GM12878 (cell line): Measurements from ENCODE around the gene OTOA. TPM values are rescaled to one million over a fixed set of nuclear protein-coding genes. Genes with fewer than 3 reads are reported as not detected.
A peak's percentile ranks its signal among the peaks of the same experiment; 100 is the strongest.

ENCODE experiments used
- ATAC-seq: fragments of 200-7000 bp; cut with Tn5 transposase; 3 replicates; pipeline ENCODE4 v1.9.1; 2020; ENCODE audit warnings: mild to moderate bottlenecking, moderate library complexity
- BruUV-seq: library from RNA; stranded (reverse); fragments of 400-500 nt; replicated peaks from 2 replicates; lab custom pipeline; 2021; lab: Mats Ljungman, UMichigan
- CTCF ChIA-PET: fragments of 300-600 bp; sonication (Branson Sonifier 250); formaldehyde crosslinking; extraction: SDS; loops from one replicate; lab custom pipeline; 2021; ENCODE audit warnings: inconsistent platforms; lab: Yijun Ruan, JAX
- POLR2A ChIA-PET: fragments of 350-600 bp; formaldehyde crosslinking; extraction: SDS; loops from one replicate; lab custom pipeline; 2021; ENCODE audit warnings: inconsistent platforms; lab: Charles Lee
- RAD21 ChIA-PET: fragments of 300-600 bp; sonication (Branson Sonifier 250); formaldehyde crosslinking; loops from one replicate; lab custom pipeline; 2023; ENCODE audit warnings: antibody characterized with exemption; ENCODE audit not compliant: unreplicated experiment; lab: Charles Lee
- SMC1A ChIA-PET: fragments of 300-600 bp; sonication (Branson Sonifier 250); formaldehyde crosslinking; loops from one replicate; lab custom pipeline; 2023; ENCODE audit not compliant: unreplicated experiment, uncharacterized antibody; lab: Charles Lee
- DNase-seq: peaks from one replicate; pipeline ENCODE4 v3.0.0-alpha.2; 2011; ENCODE audit warnings: low read depth, low spot score
- FAIRE-seq: peaks from 3 replicates; lab custom pipeline; 2011; peaks lifted over from hg19 to GRCh38; lab: Jason Lieb, UNC
- H2AFZ ChIP-seq: 2 replicates; pipeline ENCODE4 v1.6.0; 2011; ENCODE audit warnings: low read depth, low read length, control low read depth; ENCODE audit not compliant: control insufficient read depth
- H3K27ac ChIP-seq: 2 replicates; pipeline ENCODE4 v1.5.1; 2011; ENCODE audit warnings: control low read depth; ENCODE audit not compliant: control insufficient read depth, insufficient read depth
- H3K27me3 ChIP-seq, 2 experiments: replicated peaks in 1 of 2; 2 replicates each; pipeline versions ENCODE4 v1.6.0 to v1.6.1; 2011; ENCODE audit warnings: low read length in 1 of 2; ENCODE audit not compliant: control insufficient read depth in 2 of 2, insufficient read depth in 2 of 2
- H3K36me3 ChIP-seq, 2 experiments: 2 replicates each; pipeline ENCODE4 v1.5.1; 2011; ENCODE audit warnings: low read length in 1 of 2; ENCODE audit not compliant: control insufficient read depth in 2 of 2, insufficient read depth in 2 of 2
- H3K4me1 ChIP-seq: 2 replicates; pipeline ENCODE4 v1.6.1; 2011; ENCODE audit warnings: mild to moderate bottlenecking, low read length, moderate library complexity, mixed read lengths; ENCODE audit not compliant: control insufficient read depth, insufficient read depth
- H3K4me2 ChIP-seq: 2 replicates; pipeline ENCODE4 v1.6.0; 2011; ENCODE audit warnings: control low read depth; ENCODE audit not compliant: control insufficient read depth, insufficient read depth
- H3K4me3 ChIP-seq: fragments of 200-600 bp; sonication (generic); 2 replicates; pipeline ENCODE4 v1.5.1; 2016
- H3K79me2 ChIP-seq: 2 replicates; pipeline ENCODE4 v1.6.0; 2011; ENCODE audit warnings: low read length; ENCODE audit not compliant: control insufficient read depth, insufficient read depth
- H3K9ac ChIP-seq: 2 replicates; pipeline ENCODE4 v1.8.0; 2011; ENCODE audit warnings: low read length, control low read depth, mixed read lengths; ENCODE audit not compliant: control insufficient read depth, insufficient read depth
- H3K9me3 ChIP-seq: replicated peaks from 3 replicates; pipeline ENCODE4 v1.5.1; 2011; ENCODE audit warnings: mild to moderate bottlenecking, low read length; ENCODE audit not compliant: control insufficient read depth, insufficient read depth
- H4K20me1 ChIP-seq: 2 replicates; pipeline ENCODE4 v1.6.0; 2011; ENCODE audit not compliant: control insufficient read depth, insufficient read depth
- BHLHE40 ChIP-seq, 2 experiments: fragments of 450-650 bp in 1 of 2; IDR thresholded peaks; 2 replicates each; pipeline ENCODE4 v1.6.1; 2011 to 2017; ENCODE audit warnings: low read depth in 2 of 2, borderline replicate concordance in 1 of 2, improper control_type of control experiment in 1 of 2, low read length in 1 of 2, mild to moderate bottlenecking in 1 of 2
- EGR1 ChIP-seq, 2 experiments: IDR thresholded peaks; 1 replicate in 1 of 2; 2 replicates in 1 of 2; pipeline ENCODE4 v1.6.1; 2011 to 2012; ENCODE audit warnings: low read depth in 2 of 2, low read length in 2 of 2, borderline replicate concordance in 1 of 2, mild to moderate bottlenecking in 1 of 2, moderate library complexity in 1 of 2
- IKZF1 ChIP-seq: fragments of 450-650 bp; conservative IDR thresholded peaks from 2 replicates; pipeline ENCODE4 v1.6.1; 2017; ENCODE audit warnings: antibody characterized with exemption, mild to moderate bottlenecking
- IKZF2 ChIP-seq, 2 experiments: fragments of 450-650 bp; IDR thresholded peaks; 2 replicates each; pipeline ENCODE4 v1.6.1; 2017; ENCODE audit warnings: mild to moderate bottlenecking in 2 of 2, moderate library complexity in 2 of 2
- MTA2 ChIP-seq: fragments of 450-650 bp; IDR thresholded peaks from 2 replicates; pipeline ENCODE4 v1.6.1; 2016; ENCODE audit warnings: low read depth, mild to moderate bottlenecking, moderate library complexity
- NBN ChIP-seq: fragments of 450-650 bp; IDR thresholded peaks from 2 replicates; pipeline ENCODE4 v1.6.1; 2016
- NFYA ChIP-seq: IDR thresholded peaks from 2 replicates; pipeline ENCODE4 v1.6.1; 2011; ENCODE audit warnings: low read depth, mild to moderate bottlenecking, low read length, improper control_type of control experiment, borderline replicate concordance
- RUNX3 ChIP-seq: IDR thresholded peaks from 2 replicates; pipeline ENCODE4 v1.6.1; 2012; ENCODE audit warnings: low read length, inconsistent platforms
- WGBS: methylation state at CpG from one replicate; pipeline ENCODE4 v1.1.6; 2016; ENCODE audit warnings: low lambda C conversion rate; ENCODE audit not compliant: insufficient replicate concordance, insufficient coverage; ENCODE audit errors: missing lambda C conversion rate; 5-methylcytosine and 5-hydroxymethylcytosine counted together
- in situ Hi-C: fragments of 300-500 bp; cut with MboI; formaldehyde crosslinking; loops from 9 replicates; pipeline ENCODE4 v1.14.3; 2018; ENCODE audit warnings: mixed read lengths
- intact Hi-C: fragments of 100-400 bp; cut with micrococcal nuclease; formaldehyde crosslinking; loops from one replicate; pipeline ENCODE4 v1.14.2; 2022; ENCODE audit not compliant: unreplicated experiment
- polyA plus RNA-seq, 11 experiments: library from polyadenylated mRNA; depleted of rRNA in 4 of 11; unstranded in 6 of 11; stranded (reverse) in 5 of 11; fragments of >200 nt; fragmentation: Nextera tagmentation in 4 of 11; fragmentation: Illumina TruSeq in 1 of 11; extraction: Ambion mirVana in 4 of 11; extraction: Trizol in 1 of 11; gene quantifications; 1 replicate in 1 of 11; 2 replicates in 10 of 11; pipeline versions ENCODE4 v1.2.1 to v1.2.3, GENCODE V29; 2011 to 2016; ENCODE audit warnings: inconsistent platforms in 2 of 11, missing spikeins in 2 of 11, low read depth in 1 of 11
- total RNA-seq, 4 experiments: library from RNA; depleted of rRNA in 3 of 4; stranded (reverse); fragments of >200 nt in 3 of 4; fragmentation: Illumina TruSeq in 1 of 4; extraction: Trizol in 1 of 4; gene quantifications; 2 replicates each; pipeline versions ENCODE4 v1.2.1 to v1.2.3, GENCODE V29; 2013 to 2021
- TF ChIP-seq, protein P1 (sequence below): IDR thresholded peaks from 2 replicates; pipeline ENCODE4 v1.6.1; 2011; ENCODE audit warnings: low read depth, mild to moderate bottlenecking, low read length, moderate library complexity, borderline replicate concordance; ENCODE audit errors: extremely low read depth
- TF ChIP-seq, protein P2 (sequence below): fragments of 450-650 bp; IDR thresholded peaks from 2 replicates; pipeline ENCODE4 v1.6.1; 2016; ENCODE audit warnings: mild to moderate bottlenecking
- TF ChIP-seq, protein P3 (sequence below): fragments of 450-650 bp; IDR thresholded peaks from 2 replicates; pipeline ENCODE4 v1.6.1; 2017; ENCODE audit warnings: low read depth, mild to moderate bottlenecking, moderate library complexity

OTOA gene
- total and polyA plus RNA-seq, 10 of the 15 experiments (the other 5 are each of a cell fraction or from before 2014, with no cell fraction given): 0.33 to 1.5 (median 0.61) TPM

DNA sequence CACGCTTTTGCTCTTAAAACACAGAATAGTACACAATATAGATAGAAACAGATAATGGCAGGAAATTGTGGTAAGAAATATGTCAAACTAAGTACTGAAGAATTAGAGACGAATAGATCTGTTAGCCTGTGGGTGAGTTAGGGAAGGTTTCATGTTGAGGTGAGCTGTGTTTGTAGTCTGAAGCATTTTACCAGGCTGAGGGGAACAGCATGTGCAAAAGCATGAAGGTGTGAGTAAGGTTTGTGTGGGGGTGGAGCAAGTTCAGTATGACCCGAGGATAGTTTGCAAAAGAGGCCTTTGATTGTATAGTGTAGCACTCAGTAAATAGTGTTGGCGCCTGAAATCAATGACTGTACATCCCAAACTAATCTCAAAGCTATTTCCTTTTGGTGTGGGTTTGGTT, 25.2 kb upstream of the OTOA start:
- 45% methylated on average over 4 of the region's 4 CpGs for WGBS
- Histone ChIP-seq H2AFZ (no peak overlapping the region), H3K27me3 (no peaks in the 10 kb centered on the region), H3K79me2 (no peaks in the 10 kb centered on the region), H3K9me3 (no peaks in the 10 kb centered on the region), H3K9ac (no peak overlapping the region)
- TF ChIP-seq MTA2 (peak; percentile 54; the same call in 1 of the 2 replicates), IKZF2 (IDR thresholded peaks at IDR 0.05) (peak; percentile 28 to 46; a peak in 2 of 4 replicates), RUNX3 (peak; percentile 27; the same call in 1 of the 2 replicates), IKZF1 (no peak), EGR1 (IDR thresholded peaks at IDR 0.05; ENCODE audit: borderline replicate concordance in 1 of 2, low read depth in 2 of 2, low read length in 2 of 2) (0 out of 3 replicates have a peak, but pooled peaks of 1 of the 2 experiments have one; percentile 11), NBN (peak; percentile 69; the same call in 1 of the 2 replicates), NFYA (no peak), BHLHE40 (IDR thresholded peaks at IDR 0.05; ENCODE audit: borderline replicate concordance in 1 of 2, low read depth in 2 of 2, low read length in 1 of 2) (peak; percentile 7 to 19; a peak in 2 of 4 replicates)
- TF ChIP-seq, protein P1, sequence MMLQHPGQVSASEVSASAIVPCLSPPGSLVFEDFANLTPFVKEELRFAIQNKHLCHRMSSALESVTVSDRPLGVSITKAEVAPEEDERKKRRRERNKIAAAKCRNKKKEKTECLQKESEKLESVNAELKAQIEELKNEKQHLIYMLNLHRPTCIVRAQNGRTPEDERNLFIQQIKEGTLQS: no peak
- TF ChIP-seq, protein P2, sequence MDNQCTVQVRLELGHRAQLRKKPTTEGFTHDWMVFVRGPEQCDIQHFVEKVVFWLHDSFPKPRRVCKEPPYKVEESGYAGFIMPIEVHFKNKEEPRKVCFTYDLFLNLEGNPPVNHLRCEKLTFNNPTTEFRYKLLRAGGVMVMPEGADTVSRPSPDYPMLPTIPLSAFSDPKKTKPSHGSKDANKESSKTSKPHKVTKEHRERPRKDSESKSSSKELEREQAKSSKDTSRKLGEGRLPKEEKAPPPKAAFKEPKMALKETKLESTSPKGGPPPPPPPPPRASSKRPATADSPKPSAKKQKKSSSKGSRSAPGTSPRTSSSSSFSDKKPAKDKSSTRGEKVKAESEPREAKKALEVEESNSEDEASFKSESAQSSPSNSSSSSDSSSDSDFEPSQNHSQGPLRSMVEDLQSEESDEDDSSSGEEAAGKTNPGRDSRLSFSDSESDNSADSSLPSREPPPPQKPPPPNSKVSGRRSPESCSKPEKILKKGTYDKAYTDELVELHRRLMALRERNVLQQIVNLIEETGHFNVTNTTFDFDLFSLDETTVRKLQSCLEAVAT: 0 out of 2 replicates have a peak, but pooled peaks have one; percentile 30
- TF ChIP-seq, protein P3, sequence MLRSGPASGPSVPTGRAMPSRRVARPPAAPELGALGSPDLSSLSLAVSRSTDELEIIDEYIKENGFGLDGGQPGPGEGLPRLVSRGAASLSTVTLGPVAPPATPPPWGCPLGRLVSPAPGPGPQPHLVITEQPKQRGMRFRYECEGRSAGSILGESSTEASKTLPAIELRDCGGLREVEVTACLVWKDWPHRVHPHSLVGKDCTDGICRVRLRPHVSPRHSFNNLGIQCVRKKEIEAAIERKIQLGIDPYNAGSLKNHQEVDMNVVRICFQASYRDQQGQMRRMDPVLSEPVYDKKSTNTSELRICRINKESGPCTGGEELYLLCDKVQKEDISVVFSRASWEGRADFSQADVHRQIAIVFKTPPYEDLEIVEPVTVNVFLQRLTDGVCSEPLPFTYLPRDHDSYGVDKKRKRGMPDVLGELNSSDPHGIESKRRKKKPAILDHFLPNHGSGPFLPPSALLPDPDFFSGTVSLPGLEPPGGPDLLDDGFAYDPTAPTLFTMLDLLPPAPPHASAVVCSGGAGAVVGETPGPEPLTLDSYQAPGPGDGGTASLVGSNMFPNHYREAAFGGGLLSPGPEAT: peak; percentile 55; the same call in 1 of the 2 replicates
- TF ChIP-seq, all 136 proteins: peak for 8
- Histone ChIP-seq H3K36me3 (no peaks in the 10 kb centered on the region; a peak in 2 of 4 replicates), H3K4me1 (0 out of 2 replicates have a peak, but pooled peaks cover 2% of the 10 kb centered on the region), H3K4me3 (no peak overlapping the region), H3K4me2 (no peak overlapping the region), H4K20me1 (no peaks in the 10 kb centered on the region), H3K27ac (no peak overlapping the region)
- in situ Hi-C loops (no loop called here), intact Hi-C loops (no loop called here)
- BruUV-seq: no TSS peak
- ChIA-PET SMC1A (interaction anchor here (0.8 to 10.1 kb wide), 14 partner anchors 10 to 79 kb away, joined by 3 to 204 read pairs (median 6); partner anchors contain the start of gene METTL9), RAD21 (interaction anchor here (0.9 to 6.8 kb wide), 9 partner anchors 10 to 83 kb away, joined by 3 to 52 read pairs (median 4); no protein-coding TSS in a partner anchor), CTCF (interaction anchor here (0.7 to 8.1 kb wide), 14 partner anchors 13 to 69 kb away, joined by 3 to 99 read pairs (median 4); no protein-coding TSS in a partner anchor), POLR2A (interaction anchor here (0.6 to 1.6 kb wide), 2 partner anchors 36 to 418 kb away, joined by 4 to 6 read pairs; no protein-coding TSS in a partner anchor)
- DNase-seq (no peak), ATAC-seq (peak; percentile 81), FAIRE-seq (peak; percentile 79)
